NCI-H226 (cell line): ENCODE measurements around the gene MT1F.
A peak's percentile ranks its signal among the peaks of the same experiment; 100 is the strongest.

ENCODE experiments used
- DNase-seq: peaks from one replicate; pipeline ENCODE4 v3.0.0-alpha.2; 2015

MT1F gene

GRCh38 chr16:56625943-56626654 lies 31.7 kb upstream of the MT1F start:
- DNase-seq = peak; percentile 36

DNA sequence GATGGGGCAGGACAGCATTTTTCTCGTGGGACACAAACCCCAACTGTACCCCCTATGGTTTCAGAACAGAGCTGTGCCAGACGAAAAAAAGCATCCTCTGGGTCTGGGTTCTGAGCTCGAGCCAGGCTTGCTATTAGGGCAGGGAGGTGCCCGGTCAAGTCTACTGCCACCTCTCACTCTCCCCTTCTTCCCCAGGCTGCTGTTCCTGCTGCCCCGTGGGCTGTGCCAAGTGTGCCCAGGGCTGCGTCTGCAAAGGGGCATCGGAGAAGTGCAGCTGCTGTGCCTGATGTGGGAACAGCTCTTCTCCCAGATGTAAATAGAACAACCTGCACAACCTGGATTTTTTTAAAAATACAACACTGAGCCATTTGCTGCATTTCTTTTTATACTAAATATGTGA lies 31.1 kb upstream of the MT1F start:
- no peak for DNase-seq

DNA sequence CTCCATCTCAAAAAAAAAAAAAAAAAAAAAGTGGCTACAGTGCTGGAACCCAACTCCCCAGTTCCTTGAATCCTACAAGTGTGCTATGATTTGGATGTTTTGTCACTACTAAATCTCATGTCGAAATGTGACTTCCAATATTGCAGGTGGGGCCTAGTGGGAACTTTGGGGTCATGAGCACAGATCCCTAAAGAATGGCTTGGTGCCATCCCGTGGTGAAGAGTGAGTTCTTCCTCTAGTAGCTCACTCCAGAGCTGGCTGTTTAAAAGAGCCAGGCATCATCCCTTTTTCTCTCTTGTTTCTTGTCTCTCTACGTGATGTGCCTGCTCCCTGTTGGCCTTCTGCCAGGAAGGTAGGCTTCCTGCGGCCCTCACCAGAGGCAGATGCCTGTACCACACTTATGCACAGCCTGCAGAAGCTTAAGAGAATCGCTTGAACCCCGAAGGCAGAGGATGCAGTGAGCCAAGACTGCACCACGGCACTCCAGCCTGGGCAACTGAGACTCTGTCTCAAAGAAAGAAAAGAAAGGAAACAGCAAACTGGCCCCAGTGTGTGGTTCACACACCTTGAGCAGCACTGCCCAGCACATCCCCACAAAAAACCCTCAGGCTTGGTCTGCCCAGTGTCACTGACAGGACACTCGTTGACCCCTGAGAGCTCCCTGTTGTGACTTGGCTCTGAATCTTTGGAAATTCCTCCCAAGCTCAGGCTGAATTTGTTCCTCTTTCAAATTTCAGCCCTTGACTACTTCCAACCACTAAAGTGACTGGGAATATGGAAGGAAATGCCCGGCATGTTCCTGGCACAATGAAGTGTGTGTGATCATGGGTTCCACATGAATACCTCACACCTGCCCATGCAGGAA lies 29.0 kb upstream of the MT1F start:
- DNase-seq = no peak

DNA sequence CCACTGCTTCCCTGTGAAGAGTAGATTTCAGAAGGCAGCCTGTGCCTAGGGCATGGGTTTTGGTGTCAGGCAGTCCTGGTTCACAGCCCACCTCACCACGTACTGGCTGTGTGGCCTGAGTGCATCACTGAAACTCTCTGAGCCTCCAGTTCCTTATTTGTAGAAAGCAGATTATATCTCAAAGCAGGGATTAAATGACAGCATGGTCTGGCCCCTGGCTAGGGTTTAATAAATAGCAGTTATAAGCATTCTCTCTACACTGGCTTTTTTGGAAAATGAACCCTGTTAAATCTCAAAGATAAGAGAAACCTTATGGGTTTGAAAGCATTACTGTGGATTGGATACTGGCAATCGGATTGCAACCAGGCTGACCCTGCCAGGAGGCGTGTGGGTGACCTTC lies 28.2 kb upstream of the MT1F start:
- DNase-seq = no peak

- no peak for DNase-seq
Observed at GRCh38 chr16:56630134-56630533, 27.6 kb upstream of the MT1F start.

DNA sequence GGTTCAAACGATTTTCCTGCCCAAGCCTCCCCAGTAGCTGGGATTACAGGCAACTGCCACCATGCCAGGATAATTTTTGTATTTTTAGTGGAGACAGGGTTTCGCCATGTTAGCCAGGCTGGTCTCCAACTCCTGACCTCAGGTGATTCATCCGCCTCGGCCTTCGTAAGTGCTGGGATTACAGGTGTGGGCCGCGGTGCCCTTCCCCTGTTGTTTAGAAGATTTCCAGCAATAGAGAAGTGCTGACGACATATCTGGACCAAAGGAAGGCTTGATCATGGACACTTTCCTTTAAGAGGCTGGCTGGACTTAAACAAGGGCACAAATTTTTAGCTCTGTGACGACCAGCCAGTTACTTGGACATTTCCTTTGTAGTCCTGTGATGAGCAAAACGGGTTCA lies 26.6 kb upstream of the MT1F start:
- no peak for DNase-seq

DNA sequence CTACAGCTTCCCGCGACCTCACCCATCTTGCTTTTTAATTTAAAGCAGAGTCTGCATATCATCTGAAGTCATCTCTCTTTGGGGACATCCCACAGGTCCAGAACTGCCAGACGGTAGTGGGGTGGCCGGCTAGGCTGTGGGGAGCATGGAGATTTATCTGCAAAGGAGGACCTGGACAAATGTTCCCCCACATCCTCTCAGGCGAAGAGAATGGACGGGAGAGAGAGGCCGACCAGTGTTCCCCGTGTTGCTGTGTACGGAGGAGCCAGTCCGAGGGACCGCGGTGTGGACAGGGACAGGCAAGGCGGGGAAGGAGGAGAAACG lies 26.0 kb upstream of the MT1F start:
- no peak for DNase-seq

GRCh38 chr16:56632156-56632847 lies 25.5 kb upstream of the MT1F start, which contains the start of gene MT1M:
MT1M (plus strand) TSS chr16:56632659; CDS start chr16:56632732, 73 bp downstream.
- DNase-seq = no peak

GRCh38 chr16:56632848-56633365 lies 24.9 kb upstream of the MT1F start:
- DNase-seq = no peak

- no peak for DNase-seq
Observed at GRCh38 chr16:56633535-56633934, 24.2 kb upstream of the MT1F start.

DNA sequence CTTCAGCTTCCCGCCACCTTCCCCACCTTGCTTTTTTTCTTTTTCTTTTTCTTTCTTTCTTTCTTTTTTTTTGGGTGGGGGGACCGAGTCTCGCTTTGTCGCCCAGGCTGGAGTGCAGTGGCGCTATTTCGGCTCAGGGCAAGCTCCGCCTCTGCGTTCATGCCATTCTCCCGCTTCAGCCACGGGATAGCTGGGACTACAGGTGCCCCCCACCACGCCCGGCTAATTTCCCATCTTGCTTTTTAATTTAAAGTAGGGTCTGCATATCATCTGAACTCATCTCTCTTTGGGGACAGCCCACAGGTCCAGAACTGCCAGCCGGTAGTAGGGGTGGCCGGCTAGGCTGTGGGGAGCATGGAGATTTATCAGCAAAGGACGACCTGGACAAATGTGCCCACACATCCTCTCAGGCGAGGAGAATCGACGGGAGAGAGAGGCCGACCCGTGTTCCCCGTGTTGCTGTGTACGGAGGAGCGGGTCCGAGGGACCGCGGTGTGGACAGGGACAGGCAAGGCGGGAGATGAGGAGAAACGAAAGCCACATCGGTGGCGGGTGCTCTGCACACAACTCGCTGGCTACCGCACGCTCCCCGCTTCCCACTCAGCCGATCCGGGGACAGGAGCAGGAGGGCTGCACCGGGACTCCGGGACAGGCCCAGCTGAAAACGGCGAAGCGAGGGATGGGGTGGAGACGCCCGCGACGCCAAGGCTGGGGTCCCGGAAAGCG lies 22.9 kb upstream of the MT1F start:
- no peak for DNase-seq

DNA sequence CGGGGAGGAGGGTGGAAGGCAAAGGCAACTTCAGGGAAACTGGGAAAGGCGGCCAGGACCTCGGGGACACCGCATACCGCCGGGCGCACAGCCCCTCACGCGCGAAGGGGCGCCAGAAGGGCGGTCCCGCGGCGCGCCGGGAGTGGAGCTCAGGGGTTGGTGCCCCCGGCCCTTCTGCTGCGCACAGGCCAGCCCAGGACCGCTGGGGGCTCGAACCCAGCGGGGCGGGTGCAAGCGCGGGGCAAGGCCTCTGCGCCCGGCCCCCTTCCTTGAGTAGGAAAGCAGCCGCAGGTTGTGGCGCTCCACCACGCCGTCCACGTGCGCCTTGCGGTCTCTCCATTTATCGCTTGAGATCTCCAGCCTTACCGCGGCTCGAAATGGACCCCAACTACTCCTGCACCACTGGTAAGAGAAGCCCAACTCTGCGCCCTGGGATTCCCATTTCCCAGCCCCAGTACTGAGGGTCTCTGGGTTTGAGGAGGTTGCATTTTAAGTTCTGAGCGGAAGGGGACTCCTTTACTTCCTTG lies 22.3 kb upstream of the MT1F start:
- no peak for DNase-seq

DNA sequence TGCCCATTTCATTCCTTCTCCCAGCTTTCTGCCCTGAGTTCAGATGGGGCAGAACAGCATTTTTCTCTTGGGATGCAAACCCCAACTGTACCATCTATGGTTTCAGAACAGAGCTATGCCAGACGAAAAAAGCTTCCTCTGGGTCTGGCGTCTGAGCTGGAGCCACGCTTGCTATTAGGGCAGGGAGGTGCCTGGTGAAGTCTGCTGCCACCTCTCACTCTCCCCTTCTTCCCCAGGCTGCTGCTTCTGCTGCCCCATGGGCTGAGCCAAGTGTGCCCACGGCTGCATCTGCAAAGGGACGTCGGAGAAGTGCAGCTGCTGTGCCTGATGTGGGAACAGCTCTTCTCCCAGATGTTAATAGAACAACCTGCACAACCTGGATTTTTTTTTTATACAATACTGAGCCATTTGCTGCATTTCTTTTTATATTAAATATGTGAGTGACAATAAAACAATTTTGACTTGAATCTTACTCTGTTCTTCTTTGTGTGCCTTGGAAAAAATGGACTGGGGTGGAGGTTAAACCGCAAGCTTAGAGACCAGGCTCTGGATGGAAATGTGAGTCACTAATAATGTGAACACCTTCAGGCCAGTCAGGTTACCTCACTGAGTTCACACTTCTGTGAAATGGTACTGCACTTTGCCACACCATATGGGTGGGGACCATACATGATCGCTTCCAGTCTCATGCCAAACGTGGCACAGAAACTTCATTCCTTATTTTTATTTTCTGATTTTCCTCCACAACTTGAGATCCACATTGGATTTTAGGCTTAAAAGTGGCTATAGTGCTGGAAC lies 20.9 kb upstream of the MT1F start:
- DNase-seq = no peak

DNA sequence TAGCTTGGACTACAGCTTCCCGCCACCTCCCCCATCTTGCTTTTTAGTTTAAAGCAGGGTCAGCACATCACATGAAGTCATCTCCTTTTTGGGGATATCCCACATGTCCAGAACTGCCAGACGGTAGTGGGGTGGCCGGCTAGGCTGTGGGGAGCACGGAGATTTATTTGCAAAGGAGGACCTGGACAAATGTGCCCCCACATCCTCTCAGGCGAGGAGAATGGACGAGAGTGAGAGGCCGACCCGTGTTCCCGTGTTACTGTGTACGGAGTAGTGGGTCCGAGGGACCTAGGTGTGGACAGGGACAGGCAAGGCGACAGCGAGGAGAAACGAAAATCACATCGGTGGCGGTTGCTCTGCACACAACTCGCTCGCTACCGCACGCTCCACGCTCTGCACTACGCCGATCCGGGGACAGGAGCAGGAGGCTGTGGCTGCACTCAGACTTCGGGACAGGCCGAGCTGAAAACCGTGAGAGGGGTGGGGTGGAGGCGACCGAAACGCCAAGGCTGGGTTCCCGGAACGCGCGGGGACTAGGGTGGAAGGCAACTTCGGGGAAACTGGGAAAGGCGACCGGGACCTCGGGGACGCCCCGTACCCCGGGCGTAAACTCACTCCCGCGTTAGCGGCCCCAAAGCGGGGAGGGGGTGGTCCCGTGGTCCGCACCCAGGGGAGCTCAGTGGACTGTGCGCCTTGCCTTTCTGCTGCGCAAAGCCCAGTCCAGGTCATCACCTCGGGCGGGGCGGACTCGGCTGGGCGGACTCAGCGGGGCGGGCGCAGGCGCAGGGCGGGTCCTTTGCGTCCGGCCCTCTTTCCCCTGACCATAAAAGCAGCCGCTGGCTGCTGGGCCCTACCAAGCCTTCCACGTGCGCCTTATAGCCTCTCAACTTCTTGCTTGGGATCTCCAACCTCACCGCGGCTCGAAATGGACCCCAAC lies 19.7 kb upstream of the MT1F start, which contains the start of gene MT1A:
Gene MT1A, plus strand, starts transcription at position 853 of the 937 bp plus-strand sequence. Its CDS starts 73 bp downstream, at position 926.
- no peak for DNase-seq

DNA sequence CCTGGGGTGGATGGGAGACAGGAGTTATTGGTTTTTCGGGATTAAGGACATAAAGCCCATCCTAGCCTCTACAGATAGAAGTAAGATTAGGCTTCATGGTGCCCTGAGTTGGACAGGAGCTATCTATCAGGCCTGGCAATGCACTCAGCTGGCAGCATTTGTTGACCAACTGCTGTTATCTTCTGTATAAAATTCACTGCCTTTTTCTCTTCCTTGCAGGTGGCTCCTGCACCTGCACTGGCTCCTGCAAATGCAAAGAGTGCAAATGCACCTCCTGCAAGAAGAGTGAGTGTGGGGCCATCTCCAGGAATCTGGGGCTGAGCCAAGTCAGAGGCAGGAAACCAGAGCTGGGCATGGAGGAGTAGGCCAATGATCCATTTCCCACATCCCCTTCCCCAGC lies 18.7 kb upstream of the MT1F start:
- no peak for DNase-seq

GRCh38 chr16:56640076-56640475 lies 17.7 kb upstream of the MT1F start:
- no peak for DNase-seq

GRCh38 chr16:56641166-56641565 lies 16.6 kb upstream of the MT1F start:
- DNase-seq = no peak

- peak; percentile 88 for DNase-seq
Observed at GRCh38 chr16:56643080-56643778, 14.5 kb upstream of the MT1F start.

DNA sequence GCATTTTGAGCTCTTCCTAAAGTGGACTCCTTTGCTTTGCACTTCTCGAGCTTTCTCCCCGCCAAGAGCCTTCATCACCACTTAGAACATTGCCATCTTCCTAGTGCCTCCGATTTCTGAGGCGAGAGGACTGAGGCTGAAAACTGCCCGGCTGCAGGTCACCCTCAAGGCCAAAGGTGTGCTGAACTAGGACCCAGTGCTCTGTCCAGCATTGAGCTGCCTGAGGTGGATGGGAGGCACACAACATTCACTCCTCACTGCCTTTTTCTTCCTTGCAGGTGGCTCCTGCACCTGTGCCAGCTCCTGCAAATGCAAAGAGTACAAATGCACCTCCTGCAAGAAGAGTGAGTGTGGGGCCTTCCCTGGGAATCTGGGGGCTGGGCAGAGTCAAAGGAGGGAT lies 13.9 kb upstream of the MT1F start:
- no peak for DNase-seq

DNA sequence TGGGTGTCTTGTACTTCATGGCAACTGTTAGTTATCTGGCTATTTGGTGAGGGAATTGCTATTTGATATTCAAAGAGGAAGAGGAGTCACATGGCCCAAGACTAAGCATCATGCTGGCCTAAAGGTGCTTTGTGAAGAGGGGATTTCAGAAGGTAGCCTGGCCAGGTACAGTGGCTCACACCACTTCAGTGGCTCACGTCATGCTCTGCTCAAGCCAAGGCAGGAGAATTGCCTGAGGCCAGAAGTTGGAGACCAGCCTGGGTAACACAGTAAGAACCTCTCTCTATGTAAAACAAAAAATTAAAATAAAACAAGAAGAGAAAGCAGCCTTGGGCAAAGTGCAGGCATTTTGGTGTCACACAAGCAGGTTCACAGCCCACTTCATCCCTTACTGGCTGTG lies 12.4 kb upstream of the MT1F start:
- no peak for DNase-seq
